ENCODE measurements around the gene SLC35B2.

Gene SLC35B2

DNA sequence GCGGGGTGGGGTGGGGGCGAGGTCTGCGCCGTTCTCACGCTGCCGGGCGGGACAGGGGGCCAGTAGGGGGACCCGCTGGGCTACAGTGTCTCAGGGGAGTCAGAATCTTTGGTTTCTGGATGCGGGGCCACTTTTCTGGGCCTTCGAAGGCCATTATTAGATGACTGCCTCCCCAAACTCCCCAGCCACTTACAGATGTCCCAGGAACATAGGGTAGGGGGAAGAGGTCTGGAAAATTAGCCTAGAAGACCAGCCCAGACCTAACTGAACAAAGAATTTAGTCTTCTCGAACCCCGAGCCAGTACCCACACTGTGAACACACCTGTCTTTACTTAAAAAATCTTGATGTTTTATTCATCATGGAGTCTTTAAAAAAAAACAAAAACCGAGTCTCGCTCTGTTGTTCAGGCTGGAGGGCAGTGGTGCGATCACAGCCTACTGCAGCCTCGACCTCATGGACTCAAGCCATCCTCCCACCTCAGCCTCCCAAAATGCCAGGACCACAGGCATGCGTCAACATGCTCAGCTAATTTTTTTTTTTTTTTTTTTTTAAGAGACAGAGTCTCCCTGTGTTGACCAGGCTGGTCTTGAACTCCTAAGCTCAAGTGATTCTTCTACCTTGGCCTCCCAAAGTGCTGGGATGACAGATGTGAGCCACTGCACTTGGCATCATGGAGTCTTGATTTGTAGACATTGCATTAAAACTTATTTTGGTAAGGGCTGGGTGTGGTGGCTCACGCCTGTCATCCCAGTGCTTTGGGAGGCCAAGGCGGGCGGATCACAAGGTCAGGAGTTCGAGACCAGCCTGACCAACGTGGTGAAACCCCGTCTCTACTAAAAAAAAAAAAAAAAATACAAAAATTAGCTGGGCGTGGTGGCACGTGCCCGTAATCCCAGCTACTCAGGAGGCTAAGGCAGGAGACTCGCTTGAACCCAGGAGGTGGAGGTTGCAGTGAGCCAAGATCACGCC is 37.2 kb downstream of the SLC35B2 start:
- DNase-seq, result no peak

DNA sequence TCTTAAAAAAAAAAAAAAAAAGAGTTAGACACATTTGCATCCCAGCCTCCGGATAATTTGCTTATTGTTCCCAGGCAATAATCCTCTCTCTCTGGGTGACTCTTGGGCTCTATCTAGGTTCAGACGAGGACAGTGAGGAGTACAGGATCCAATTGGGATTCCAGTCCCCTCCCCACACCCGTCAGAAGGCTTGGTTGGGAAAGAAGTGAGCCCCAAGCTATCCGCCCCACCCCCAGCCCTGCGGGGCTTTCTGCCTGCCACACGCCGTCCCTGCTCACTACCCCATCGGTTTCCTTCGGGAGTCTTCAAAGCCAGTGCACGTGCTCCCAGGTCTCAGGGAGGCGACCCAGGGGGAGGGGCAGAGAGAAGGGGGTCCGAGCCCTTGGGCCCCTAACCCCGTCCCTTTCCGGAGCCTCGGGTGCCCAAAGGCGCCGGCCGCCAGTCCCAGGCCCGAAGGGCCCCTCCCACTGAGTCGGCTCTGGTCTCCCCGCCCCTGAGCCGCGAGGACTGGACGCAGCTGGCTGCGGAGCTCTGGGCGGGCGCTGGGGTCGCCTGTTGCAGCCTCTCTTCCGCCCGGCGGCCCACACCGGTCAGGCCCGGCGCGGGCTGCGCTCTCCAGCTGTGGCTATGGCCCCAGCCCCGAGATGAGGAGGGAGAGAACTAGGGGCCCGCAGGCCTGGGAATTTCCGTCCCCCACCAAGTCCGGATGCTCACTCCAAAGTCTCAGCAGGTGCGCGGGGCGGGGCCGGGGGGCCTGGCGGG is 38.1 kb downstream of the SLC35B2 start:
- DNase-seq, result peak; percentile 74

DNA sequence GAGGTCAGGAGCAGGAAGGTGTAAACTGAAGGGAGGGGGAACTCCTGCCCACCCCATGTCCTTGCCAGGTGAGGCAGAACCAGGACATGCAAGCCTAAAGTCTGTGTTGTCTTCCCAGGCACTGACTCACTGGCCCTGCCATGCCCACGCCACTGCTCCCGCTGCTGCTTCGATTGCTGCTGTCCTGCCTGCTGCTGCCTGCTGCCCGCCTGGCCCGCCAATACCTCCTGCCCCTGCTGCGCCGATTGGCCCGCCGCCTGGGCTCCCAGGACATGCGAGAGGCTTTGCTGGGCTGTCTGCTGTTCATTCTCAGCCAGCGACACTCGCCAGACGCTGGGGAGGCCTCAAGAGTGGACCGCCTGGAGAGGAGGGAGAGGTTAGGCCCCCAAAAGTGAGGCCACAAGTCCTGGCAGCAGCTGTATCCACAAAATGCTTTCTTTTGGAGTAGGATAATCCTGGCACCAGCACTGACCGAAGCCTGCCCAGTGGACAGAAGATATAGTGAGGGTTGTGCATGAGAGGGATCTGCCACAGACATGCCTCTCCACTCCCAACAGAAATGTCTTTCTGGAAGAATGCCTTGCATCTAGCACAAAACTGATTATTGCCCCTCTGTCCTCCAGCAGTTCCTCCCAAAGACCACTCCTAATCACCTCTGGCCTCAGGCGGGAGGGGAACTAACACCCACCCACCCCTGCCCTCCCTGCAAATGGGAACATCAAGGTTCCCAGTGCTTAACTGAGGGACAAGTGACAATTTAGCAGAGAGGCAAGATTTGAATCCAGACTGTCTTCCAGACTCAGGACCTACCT is 39.8 kb downstream of the SLC35B2 start:
- no peak for DNase-seq

DNA sequence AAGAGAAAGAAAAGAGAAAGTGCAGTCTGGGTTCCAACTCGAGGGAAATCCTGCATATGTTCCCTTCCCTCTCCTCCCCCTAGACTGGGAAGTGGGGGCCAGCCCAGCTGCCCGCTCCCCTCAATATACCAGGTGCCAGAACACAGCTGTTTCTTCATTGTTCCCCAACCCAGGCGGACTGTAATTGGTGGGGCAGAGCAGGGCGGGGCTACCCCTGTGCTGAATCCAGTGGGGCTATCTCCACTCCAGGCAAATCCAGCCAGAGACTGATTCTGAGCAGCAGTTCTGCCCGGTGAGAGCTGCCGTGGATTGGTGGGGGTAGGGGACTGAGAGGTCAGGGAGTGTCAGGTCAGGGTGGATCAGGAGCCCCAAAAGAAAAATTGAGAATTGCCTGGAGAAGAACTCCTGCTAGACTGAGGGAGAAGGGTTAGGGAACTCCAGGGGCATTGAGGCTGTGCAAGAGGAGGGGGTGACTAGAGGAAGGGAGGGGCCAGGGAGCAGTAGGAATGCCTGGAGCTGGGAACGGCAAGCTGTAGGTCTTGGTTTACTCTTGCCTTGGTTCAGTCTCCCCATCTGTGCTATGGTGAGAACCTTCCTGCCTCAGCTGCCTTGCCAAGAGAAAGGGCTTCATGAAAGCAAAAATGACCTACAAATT is 40.5 kb downstream of the SLC35B2 start, which contains the start of gene MYMX:
TSS of gene MYMX (plus strand) at position 250 of the 655 bp plus-strand sequence. CDS start 546 bp downstream, outside the sequence.
- DNase-seq, result no peak

DNA sequence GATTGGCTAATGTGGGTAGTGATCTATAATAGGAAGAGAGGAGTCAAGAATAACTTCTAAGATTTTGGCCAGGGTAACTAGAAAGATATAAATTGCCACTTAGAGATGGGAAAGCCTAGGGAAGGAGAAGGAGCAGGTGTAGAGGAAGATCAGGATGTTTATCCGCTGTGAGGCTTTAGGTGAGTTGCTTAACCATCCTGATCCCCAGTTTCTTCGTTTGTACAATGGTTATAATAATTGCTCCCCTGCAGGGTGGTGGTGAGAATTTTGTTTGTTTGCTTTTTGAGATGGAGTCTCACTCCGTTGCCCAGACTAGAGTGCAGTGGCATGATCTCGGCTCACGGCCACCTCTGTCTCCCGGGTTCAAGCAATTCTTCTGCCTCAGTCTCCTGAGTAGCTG is 43.0 kb downstream of the SLC35B2 start:
- no peak for DNase-seq

DNA sequence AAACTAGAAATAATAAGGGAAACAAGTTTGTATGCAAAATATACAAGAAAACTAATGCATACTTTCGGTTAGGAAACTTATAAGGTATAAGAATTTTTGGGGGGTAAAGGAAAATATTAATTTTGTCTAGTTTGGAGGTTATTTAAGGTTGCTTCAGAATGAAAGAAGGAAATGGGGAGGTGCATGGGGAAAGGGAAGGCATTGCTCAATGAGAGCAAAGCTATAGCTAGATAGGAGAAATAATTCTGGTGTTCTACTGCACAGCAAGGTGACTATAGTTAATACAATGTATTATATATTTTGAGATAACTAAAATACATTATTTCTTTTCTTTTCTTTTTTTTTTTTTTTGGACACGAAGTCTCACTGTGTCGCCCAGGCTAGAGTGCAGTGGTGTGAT is 46.0 kb downstream of the SLC35B2 start:
- no peak for DNase-seq

DNA sequence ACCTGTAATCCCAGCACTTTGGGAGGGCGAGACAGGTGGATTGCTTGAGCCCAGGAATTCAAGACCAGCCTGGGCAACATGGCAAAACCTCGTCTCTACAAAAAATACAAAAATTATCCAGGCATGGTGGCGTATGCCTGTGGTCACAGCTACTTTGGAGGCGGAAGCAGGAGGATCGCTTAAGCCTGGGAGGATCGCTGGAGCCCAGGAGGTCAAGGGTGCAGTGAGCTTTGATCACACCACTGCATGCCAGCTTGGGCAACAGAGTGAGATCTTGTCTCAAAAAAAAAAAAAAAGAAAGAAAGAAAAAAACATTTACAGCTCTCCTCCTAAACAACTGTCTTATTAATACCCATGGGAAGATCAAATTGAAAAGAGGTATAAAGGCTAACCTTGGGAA is 49.4 kb downstream of the SLC35B2 start:
- DNase-seq, result no peak

Measured in activated CD8-positive, alpha-beta memory T cell treated with anti-CD3 and anti-CD28 coated beads for 24 hours (primary cell).